ENCODE data around the gene DDX41. TPM values are rescaled to one million over a fixed set of nuclear protein-coding genes. Genes with fewer than 3 reads are reported as not detected.
A peak's percentile ranks its signal among the peaks of the same experiment; 100 is the strongest.
"Not testable (repeated sequence)": the region's sequence is repeated elsewhere in the genome, so short reads cannot be mapped to it uniquely, and the experiment has no call there.

DDX41 gene
- total and polyA plus RNA-seq, 7 donors, result 47.8 to 78.4 (median 55.1) TPM

- intact Hi-C loops (cut with DNase I), result no loop called here
- TF ChIP-seq POLR2AphosphoS5 (IDR thresholded peaks at IDR 0.05), result no peak
- TF ChIP-seq CTCF (IDR thresholded peaks at IDR 0.05), result no peak
- TF ChIP-seq POLR2A (IDR thresholded peaks at IDR 0.05), result no peak
- no peak for TF ChIP-seq EP300 (IDR thresholded peaks at IDR 0.05)
- peak overlapping the region in 2 of 4 donors; percentile 2 to 83 for H3K27ac ChIP-seq
- no peak overlapping the region for H3K4me3 ChIP-seq
- H3K9me3 ChIP-seq, result no peaks in the 10 kb centered on the region
- H3K36me3 ChIP-seq, result peaks cover 15 to 77% (median 28%) of the 10 kb centered on the region in 4 donors
- 95 to 97% methylated on average over 7 of the region's 7 CpGs for WGBS, 2 donors
- no peaks in the 10 kb centered on the region for H3K27me3 ChIP-seq
- DNase-seq, result peak; percentile 49
- H3K4me1 ChIP-seq, result peaks cover 0 to 74% (median 59%) of the 10 kb centered on the region in 4 donors
Measured at GRCh38 chr5:177535125-177535524, 18.4 kb upstream of the DDX41 start.

- intact Hi-C loops (cut with DNase I); H3K9me3 ChIP-seq; H3K4me3 ChIP-seq; H3K27me3 ChIP-seq: not testable (repeated sequence)
- peak overlapping the region in 1 of 4 donors; percentile 83 for H3K27ac ChIP-seq
- DNase-seq, result peak; percentile 9
- peaks cover 0 to 67% (median 54%) of the 10 kb centered on the region in 4 donors for H3K4me1 ChIP-seq
- peaks cover 15 to 83% (median 33%) of the 10 kb centered on the region in 4 donors for H3K36me3 ChIP-seq
- WGBS, 2 donors, result 98% methylated on average over 7 of the region's 7 CpGs
Measured at GRCh38 chr5:177534433-177534832, 17.7 kb upstream of the DDX41 start.

GRCh38 chr5:177531209-177531940 is 14.6 kb upstream of the DDX41 start:
- TF ChIP-seq EP300 (IDR thresholded peaks at IDR 0.05) (no peak), CTCF (IDR thresholded peaks at IDR 0.05) (no peak), POLR2A (IDR thresholded peaks at IDR 0.05) (no peak), POLR2AphosphoS5 (IDR thresholded peaks at IDR 0.05) (no peak)
- Histone ChIP-seq H3K9me3 (no peaks in the 10 kb centered on the region), H3K36me3 (peaks cover 35 to 94% (median 51%) of the 10 kb centered on the region in 4 donors), H3K4me3 (no peak overlapping the region), H3K27ac (peak overlapping the region in 2 of 4 donors; percentile 48 to 56), H3K27me3 (no peaks in the 10 kb centered on the region), H3K4me1 (peaks cover 0 to 37% (median 23%) of the 10 kb centered on the region in 4 donors)
- DNase-seq, result peak; percentile 58
- 88 to 93% methylated on average over 27 of the region's 27 CpGs for WGBS, 2 donors
- intact Hi-C loops (cut with DNase I), result no loop called here

DNA sequence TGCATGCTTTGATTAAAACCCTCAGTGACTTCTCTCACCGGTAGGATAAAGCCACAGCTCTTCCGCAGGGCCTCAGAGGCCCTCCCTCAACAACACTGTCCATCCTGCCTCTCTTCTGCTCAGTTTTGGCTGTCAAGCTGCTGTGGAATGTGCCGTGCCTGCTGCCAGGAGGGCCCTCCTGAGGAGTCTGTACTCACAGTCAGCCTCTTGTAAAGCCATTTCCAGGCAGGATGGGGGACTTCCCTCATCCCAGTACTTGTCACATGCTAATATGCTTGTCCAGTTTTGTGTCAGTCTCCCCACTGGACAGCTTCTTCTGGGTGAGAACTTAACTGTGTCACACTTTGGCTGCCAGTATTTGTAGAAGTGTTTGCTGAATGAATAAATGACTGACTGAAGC is 13.9 kb upstream of the DDX41 start:
- no peaks in the 10 kb centered on the region for H3K9me3 ChIP-seq
- H3K4me3 ChIP-seq, result no peak overlapping the region
- DNase-seq, result peak; percentile 35
- peaks cover 35 to 94% (median 50%) of the 10 kb centered on the region in 4 donors for H3K36me3 ChIP-seq
- peaks cover 0 to 29% (median 16%) of the 10 kb centered on the region in 4 donors for H3K4me1 ChIP-seq
- H3K27me3 ChIP-seq, result no peaks in the 10 kb centered on the region
- H3K27ac ChIP-seq, result peak overlapping the region in 2 of 4 donors; percentile 48 to 56
- WGBS, 2 donors, result 84 to 86% methylated on average over 3 of the region's 3 CpGs
- intact Hi-C loops (cut with DNase I), result no loop called here
- no peak for TF ChIP-seq CTCF (IDR thresholded peaks at IDR 0.05)
- no peak for TF ChIP-seq POLR2AphosphoS5 (IDR thresholded peaks at IDR 0.05)
- TF ChIP-seq POLR2A (IDR thresholded peaks at IDR 0.05), result no peak

GRCh38 chr5:177529247-177530203 is 12.8 kb upstream of the DDX41 start:
- peak; percentile 40 for DNase-seq
- no peaks in the 10 kb centered on the region for H3K27me3 ChIP-seq
- TF ChIP-seq EP300 (IDR thresholded peaks at IDR 0.05) (no peak), POLR2A (IDR thresholded peaks at IDR 0.05) (no peak), CTCF (IDR thresholded peaks at IDR 0.05) (no peak), POLR2AphosphoS5 (IDR thresholded peaks at IDR 0.05) (no peak)
- H3K27ac ChIP-seq, result peak overlapping the region in 2 of 4 donors; percentile 48 to 56
- intact Hi-C loops (cut with DNase I), result no loop called here
- H3K9me3 ChIP-seq, result no peaks in the 10 kb centered on the region
- H3K4me3 ChIP-seq, result no peak overlapping the region
- 89 to 94% methylated on average over 12 of the region's 12 CpGs for WGBS, 2 donors
- H3K36me3 ChIP-seq, result peaks cover 38 to 95% (median 58%) of the 10 kb centered on the region in 4 donors
- H3K4me1 ChIP-seq, result peaks cover 0 to 19% (median 12%) of the 10 kb centered on the region in 4 donors

Measured in sigmoid colon (tissue), 7 donors.